B cell (primary cell): Measurements from ENCODE around the gene CEACAM16. TPM values are rescaled to one million over a fixed set of nuclear protein-coding genes. Genes with fewer than 3 reads are reported as not detected.

Experiments
- ATAC-seq: fragments of 200-7000 bp; cut with Tn5 transposase; one replicate; pipeline ENCODE4 v1.10.0; 2021; ENCODE audit warnings: low read depth, mild to moderate bottlenecking, moderate number of reproducible peaks, moderate library complexity
- CTCF ChIA-PET: fragments of 350-600 bp; sonication (Branson Sonifier 250); formaldehyde crosslinking; loops from one replicate; lab custom pipeline; 2021; ENCODE audit warnings: antibody characterized with exemption, inconsistent platforms; lab: Charles Lee
- POLR2A ChIA-PET: fragments of 350-600 bp; sonication (Branson Sonifier 250); formaldehyde crosslinking; loops from one replicate; lab custom pipeline; 2021; ENCODE audit warnings: antibody characterized with exemption; lab: Charles Lee
- DNase-seq: peaks from one replicate; pipeline ENCODE4 v3.0.0; 2013
- H2AFZ ChIP-seq: 2 replicates; pipeline ENCODE4 v1.6.1; 2012; ENCODE audit warnings: mild to moderate bottlenecking, low read depth, low read length; ENCODE audit not compliant: insufficient read depth, poor library complexity, severe bottlenecking
- H3K27ac ChIP-seq, 2 donors: 1 replicate in 1 of 2; 2 replicates in 1 of 2; pipeline ENCODE4 v1.5.1; 2012 to 2013; ENCODE audit warnings: low read length in 2 of 2, mild to moderate bottlenecking in 2 of 2, moderate library complexity in 1 of 2
- H3K27me3 ChIP-seq, 4 experiments: fragments of 200-600 bp in 1 of 4; sonication (generic) in 1 of 4; replicated peaks in 1 of 4; 1 replicate in 2 of 4; 2 replicates in 2 of 4; pipeline versions ENCODE4 v1.6.1 to v1.7.0; 2013 to 2016; ENCODE audit warnings: low read length in 3 of 4, mild to moderate bottlenecking in 2 of 4, mixed read lengths in 1 of 4, moderate library complexity in 1 of 4; ENCODE audit not compliant: insufficient read depth in 4 of 4, control insufficient read depth in 3 of 4; ENCODE audit errors: control extremely low read depth in 1 of 4
- H3K36me3 ChIP-seq, 2 experiments: replicated peaks in 1 of 2; 1 replicate in 1 of 2; 2 replicates in 1 of 2; pipeline versions ENCODE4 v1.6.1 to v1.7.1; 2013; ENCODE audit warnings: low read length in 1 of 2; ENCODE audit not compliant: insufficient read depth in 2 of 2, control insufficient read depth in 1 of 2; ENCODE audit errors: control extremely low read depth in 1 of 2, extremely low read depth in 1 of 2
- H3K4me1 ChIP-seq, 2 donors: fragments of 200-600 bp in 1 of 2; sonication (generic) in 1 of 2; 1 replicate in 1 of 2; 2 replicates in 1 of 2; pipeline versions ENCODE4 v1.5.1 to v1.6.1; 2013 to 2017; ENCODE audit warnings: low read length in 2 of 2; ENCODE audit not compliant: control insufficient read depth in 2 of 2, insufficient read depth in 2 of 2
- H3K4me2 ChIP-seq: replicated peaks from 2 replicates; pipeline ENCODE3; 2012; ENCODE audit warnings: mild to moderate bottlenecking, low read depth, low read length; ENCODE audit not compliant: poor library complexity, severe bottlenecking
- H3K4me3 ChIP-seq, 5 experiments: fragments of 200-600 bp in 1 of 5; sonication (generic) in 1 of 5; 1 replicate in 3 of 5; 2 replicates in 2 of 5; pipeline versions ENCODE4 v1.5.1 to v1.7.0; 2011 to 2016; ENCODE audit warnings: low read length in 4 of 5, mild to moderate bottlenecking in 4 of 5, low read depth in 2 of 5, control low read depth in 1 of 5, moderate library complexity in 1 of 5; ENCODE audit not compliant: insufficient read depth in 1 of 5; ENCODE audit errors: control extremely low read depth in 1 of 5, extremely low read depth in 1 of 5
- H3K79me2 ChIP-seq: fragments of 200-600 bp; sonication (generic); one replicate; pipeline ENCODE4 v1.6.0; 2016; ENCODE audit warnings: low read length; ENCODE audit not compliant: control insufficient read depth, insufficient read depth
- H3K9ac ChIP-seq: fragments of 200-600 bp; sonication (generic); 2 replicates; pipeline ENCODE4 v1.6.1; 2017; ENCODE audit warnings: mild to moderate bottlenecking, low read length, moderate library complexity
- H3K9me3 ChIP-seq, 3 donors: one replicate each; pipeline versions ENCODE4 v1.6.1 to v1.7.1; 2013; ENCODE audit warnings: low read length in 2 of 3; ENCODE audit not compliant: control insufficient read depth in 2 of 3, insufficient read depth in 1 of 3; ENCODE audit errors: control extremely low read depth in 1 of 3
- H4K20me1 ChIP-seq: 2 replicates; pipeline ENCODE4 v1.6.0; 2012; ENCODE audit warnings: mild to moderate bottlenecking, low read length; ENCODE audit not compliant: insufficient read depth, control insufficient read depth, poor library complexity, severe bottlenecking
- H3K27ac Mint-ChIP-seq: one replicate; pipeline ENCODE4 v1.8.0; 2021; ENCODE audit warnings: mixed read lengths
- H3K27me3 Mint-ChIP-seq: one replicate; pipeline ENCODE4 v1.8.0; 2021; ENCODE audit warnings: mixed read lengths
- H3K4me1 Mint-ChIP-seq: one replicate; pipeline ENCODE4 v1.8.0; 2021; ENCODE audit warnings: mixed read lengths
- H3K4me3 Mint-ChIP-seq: one replicate; pipeline ENCODE4 v1.8.0; 2021; ENCODE audit warnings: mixed read lengths
- H3K9me3 Mint-ChIP-seq: one replicate; pipeline ENCODE4 v1.8.0; 2022; ENCODE audit warnings: mixed read lengths; ENCODE audit not compliant: insufficient read depth
- EZH2 ChIP-seq: IDR thresholded peaks from 2 replicates; pipeline ENCODE4 v1.6.1; 2012; ENCODE audit warnings: borderline replicate concordance, low read depth, mild to moderate bottlenecking, moderate library complexity, low read length; ENCODE audit not compliant: insufficient read depth, poor library complexity, severe bottlenecking
- WGBS: methylation state at CpG from one replicate; pipeline ENCODE4 v1.1.5; 2013; ENCODE audit warnings: missing lambda C conversion rate; ENCODE audit not compliant: insufficient coverage; 5-methylcytosine and 5-hydroxymethylcytosine counted together
- intact Hi-C: fragments of 100-400 bp; cut with micrococcal nuclease; formaldehyde crosslinking; loops from one replicate; pipeline ENCODE4 v1.10.0; 2022
- polyA plus RNA-seq: library from polyadenylated mRNA; depleted of rRNA; stranded (reverse); fragments of >200 nt; gene quantifications from 2 replicates; pipeline ENCODE4 v1.2.3, GENCODE V29; 2012
- total RNA-seq, 2 donors: library from RNA; stranded (reverse); fragments of 120-200 nt in 1 of 2; gene quantifications; 1 replicate in 1 of 2; 2 replicates in 1 of 2; pipeline versions ENCODE4 v1.2.3 to v1.2.4, GENCODE V29; 2013 to 2022
- TF ChIP-seq, protein P1 (sequence below): fragments of 200-600 bp; IDR thresholded peaks from one replicate; pipeline ENCODE4 v1.8.0; 2022; ENCODE audit warnings: antibody characterized with exemption, mild to moderate bottlenecking

The CEACAM16 gene
- total and polyA plus RNA-seq, 2 donors (not counting 1 experiment from before 2014, with no cell fraction given), result not detected

DNA sequence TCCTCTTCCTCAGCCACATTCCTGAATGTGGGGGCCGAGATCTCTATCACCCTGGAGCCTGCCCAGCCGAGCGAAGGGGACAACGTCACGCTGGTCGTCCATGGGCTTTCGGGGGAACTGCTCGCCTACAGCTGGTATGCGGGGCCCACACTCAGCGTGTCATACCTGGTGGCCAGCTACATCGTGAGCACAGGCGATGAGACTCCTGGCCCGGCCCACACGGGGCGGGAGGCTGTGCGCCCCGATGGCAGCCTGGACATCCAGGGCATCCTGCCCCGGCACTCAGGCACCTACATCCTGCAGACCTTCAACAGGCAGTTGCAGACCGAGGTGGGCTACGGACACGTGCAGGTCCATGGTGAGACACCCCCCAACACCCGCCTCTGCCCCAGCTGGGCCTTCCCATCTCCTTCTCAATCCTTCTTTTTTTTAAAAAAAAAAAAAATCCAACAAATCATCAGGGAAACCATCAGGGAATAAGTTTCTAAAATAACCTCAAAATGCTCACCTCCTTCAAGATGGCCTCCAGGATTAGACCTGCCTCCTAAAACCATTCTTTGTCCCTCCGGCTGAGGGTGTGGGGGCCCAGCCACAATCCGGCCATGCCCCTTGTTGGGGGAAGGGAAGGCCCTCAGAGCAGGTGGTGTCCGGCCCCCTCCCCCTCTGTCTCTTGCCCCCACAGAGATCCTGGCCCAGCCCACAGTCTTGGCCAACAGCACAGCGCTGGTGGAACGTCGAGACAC lies 4.6 kb downstream of the CEACAM16 start:
- Mint-ChIP-seq H3K9me3 (no peaks in the 10 kb centered on the region), H3K4me1 (no peaks in the 10 kb centered on the region), H3K27ac (no peak overlapping the region), H3K27me3 (peaks cover 16% of the 10 kb centered on the region), H3K4me3 (no peak overlapping the region)
- Histone ChIP-seq H2AFZ (no peak overlapping the region), H3K9ac (no peak overlapping the region), H3K27ac (no peak overlapping the region), H3K9me3 (peaks cover 0 to 3% (median 0%) of the 10 kb centered on the region in 3 donors), H3K4me2 (no peak overlapping the region), H3K79me2 (no peaks in the 10 kb centered on the region), H3K4me3 (no peak overlapping the region), H4K20me1 (no peaks in the 10 kb centered on the region), H3K27me3 (peaks cover 0 to 7% (median 2%) of the 10 kb centered on the region in 4 experiments), H3K4me1 (no peaks in the 10 kb centered on the region), H3K36me3 (no peaks in the 10 kb centered on the region)
- DNase-seq (no peak), ATAC-seq (no peak)
- CTCF ChIA-PET, result interaction anchor here (1.6 kb wide), 1 partner anchor 20 kb away, joined by 7 read pairs; no protein-coding TSS in a partner anchor
- WGBS, result 93% methylated on average over 27 of the region's 28 CpGs
- intact Hi-C loops, result no loop called here
- POLR2A ChIA-PET, result no interaction called here
- no peak for TF ChIP-seq EZH2
- TF ChIP-seq, protein P1, sequence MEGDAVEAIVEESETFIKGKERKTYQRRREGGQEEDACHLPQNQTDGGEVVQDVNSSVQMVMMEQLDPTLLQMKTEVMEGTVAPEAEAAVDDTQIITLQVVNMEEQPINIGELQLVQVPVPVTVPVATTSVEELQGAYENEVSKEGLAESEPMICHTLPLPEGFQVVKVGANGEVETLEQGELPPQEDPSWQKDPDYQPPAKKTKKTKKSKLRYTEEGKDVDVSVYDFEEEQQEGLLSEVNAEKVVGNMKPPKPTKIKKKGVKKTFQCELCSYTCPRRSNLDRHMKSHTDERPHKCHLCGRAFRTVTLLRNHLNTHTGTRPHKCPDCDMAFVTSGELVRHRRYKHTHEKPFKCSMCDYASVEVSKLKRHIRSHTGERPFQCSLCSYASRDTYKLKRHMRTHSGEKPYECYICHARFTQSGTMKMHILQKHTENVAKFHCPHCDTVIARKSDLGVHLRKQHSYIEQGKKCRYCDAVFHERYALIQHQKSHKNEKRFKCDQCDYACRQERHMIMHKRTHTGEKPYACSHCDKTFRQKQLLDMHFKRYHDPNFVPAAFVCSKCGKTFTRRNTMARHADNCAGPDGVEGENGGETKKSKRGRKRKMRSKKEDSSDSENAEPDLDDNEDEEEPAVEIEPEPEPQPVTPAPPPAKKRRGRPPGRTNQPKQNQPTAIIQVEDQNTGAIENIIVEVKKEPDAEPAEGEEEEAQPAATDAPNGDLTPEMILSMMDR, result no peak

DNA sequence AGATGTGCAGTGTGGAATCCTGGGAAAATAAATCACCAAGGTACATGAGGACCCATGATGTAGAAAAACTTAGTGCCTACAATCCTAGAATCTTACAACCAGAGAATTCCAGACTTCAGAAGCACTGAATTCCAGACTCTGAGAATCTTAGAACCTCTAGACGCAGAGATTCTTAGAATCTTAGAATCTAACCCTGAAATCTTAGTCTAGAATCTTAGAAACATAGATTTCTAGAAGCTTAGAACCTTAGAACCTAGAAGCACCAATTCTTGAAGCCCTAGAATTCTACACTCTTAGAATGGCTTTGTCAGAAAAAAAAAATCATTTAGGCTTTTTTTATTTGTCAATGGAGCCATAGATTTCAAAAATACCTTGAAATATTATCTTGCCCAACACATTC lies 6.0 kb downstream of the CEACAM16 start:
- 100% methylated on average over 1 of the region's 1 CpG for WGBS
- Mint-ChIP-seq H3K27me3 (peaks cover 10% of the 10 kb centered on the region), H3K9me3 (no peaks in the 10 kb centered on the region), H3K27ac (no peak overlapping the region), H3K4me3 (no peak overlapping the region), H3K4me1 (no peaks in the 10 kb centered on the region)
- ChIA-PET POLR2A (no interaction called here), CTCF (interaction anchor here (1.0 kb wide), 1 partner anchor 16 kb away, joined by 3 read pairs; no protein-coding TSS in a partner anchor)
- Histone ChIP-seq H3K4me1 (no peaks in the 10 kb centered on the region), H3K27ac (no peak overlapping the region), H3K9ac (no peak overlapping the region), H4K20me1 (no peaks in the 10 kb centered on the region), H3K4me3 (no peak overlapping the region), H3K4me2 (no peak overlapping the region), H3K9me3 (peaks cover 0 to 3% (median 0%) of the 10 kb centered on the region in 3 donors), H2AFZ (no peak overlapping the region), H3K79me2 (no peaks in the 10 kb centered on the region), H3K36me3 (no peaks in the 10 kb centered on the region), H3K27me3 (peaks cover 0 to 8% (median 0%) of the 10 kb centered on the region in 4 experiments)
- intact Hi-C loops, result no loop called here
- ATAC-seq (no peak), DNase-seq (no peak)
- TF ChIP-seq EZH2, result no peak
- TF ChIP-seq, protein P1, result no peak
